DMS153 (cell line): ENCODE data around the gene OR52R1.
A peak's percentile ranks its signal among the peaks of the same experiment; 100 is the strongest.
"Not testable (repeated sequence)": the region's sequence is repeated elsewhere in the genome, so short reads cannot be mapped to it uniquely, and the experiment has no call there.

Source experiments
- DNase-seq: peaks from one replicate; lab custom pipeline; 2025; lab: John Stamatoyannopoulos, UW

The OR52R1 gene

DNA sequence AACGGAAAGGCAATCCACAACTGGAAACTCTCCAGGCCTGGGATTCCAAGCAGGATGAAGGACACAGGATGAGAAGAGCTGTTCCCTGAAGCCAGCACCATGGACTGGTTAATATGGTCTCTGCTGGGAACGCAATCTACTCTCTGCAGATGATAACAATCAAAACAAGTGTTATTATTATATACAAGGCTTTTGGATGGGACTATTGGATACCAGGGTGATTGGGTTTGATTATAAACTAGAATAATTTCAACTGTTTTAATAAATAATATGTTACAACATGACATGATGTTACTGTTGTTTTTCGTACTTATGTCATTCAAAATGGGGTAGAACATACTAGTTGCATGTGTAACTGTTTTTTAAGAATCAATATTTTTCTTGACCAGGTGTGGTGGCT lies at the start of gene OR52R1:
TSS of gene OR52R1 (minus strand) at position 101 of the 400 bp plus-strand sequence. CDS start at position 101, 0 bp downstream.
- no peak for DNase-seq

GRCh38 chr11:4851033-4851432 lies 46.9 kb upstream of the OR52R1 start:
- no peak for DNase-seq

GRCh38 chr11:4848908-4849532 lies 44.8 kb upstream of the OR52R1 start, which contains the start of gene OR51S1:
TSS of gene OR51S1 (minus strand) at chr11:4849208. CDS start at chr11:4849208, 0 bp downstream.
- no peak for DNase-seq

DNA sequence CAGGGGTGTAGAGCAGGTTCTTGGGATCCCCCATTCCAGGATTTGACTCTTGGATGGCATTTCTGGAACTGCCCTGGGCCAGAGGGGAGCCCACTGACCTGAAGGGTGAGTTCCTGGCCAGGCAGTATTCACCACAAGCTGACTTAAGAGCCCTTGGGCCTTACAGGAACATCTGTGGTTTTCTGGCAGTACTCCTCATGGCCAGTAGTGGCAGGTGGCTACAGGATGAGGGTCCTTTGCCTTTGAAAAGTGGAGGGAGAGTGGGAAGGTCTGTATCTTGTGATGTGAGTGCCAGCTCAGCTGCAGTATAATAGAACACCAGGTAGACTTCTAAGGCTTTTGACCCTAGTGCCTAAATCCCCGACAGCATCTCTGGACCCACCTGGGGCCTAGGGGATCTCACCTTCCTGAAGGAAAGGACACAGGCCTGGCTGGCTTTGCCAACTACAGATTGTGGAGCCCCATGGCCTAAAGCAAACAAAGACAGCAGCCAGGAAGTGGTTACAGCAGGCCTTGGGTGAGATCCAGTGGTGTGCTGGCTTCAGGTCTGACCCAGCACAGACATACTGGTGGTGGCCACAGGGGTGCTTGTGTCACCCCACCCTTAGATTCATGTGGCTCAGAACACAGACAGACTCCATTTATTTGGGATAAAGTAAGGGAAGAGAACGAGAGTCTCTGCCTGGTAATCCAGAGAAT lies 35.8 kb upstream of the OR52R1 start:
- no peak for DNase-seq

DNA sequence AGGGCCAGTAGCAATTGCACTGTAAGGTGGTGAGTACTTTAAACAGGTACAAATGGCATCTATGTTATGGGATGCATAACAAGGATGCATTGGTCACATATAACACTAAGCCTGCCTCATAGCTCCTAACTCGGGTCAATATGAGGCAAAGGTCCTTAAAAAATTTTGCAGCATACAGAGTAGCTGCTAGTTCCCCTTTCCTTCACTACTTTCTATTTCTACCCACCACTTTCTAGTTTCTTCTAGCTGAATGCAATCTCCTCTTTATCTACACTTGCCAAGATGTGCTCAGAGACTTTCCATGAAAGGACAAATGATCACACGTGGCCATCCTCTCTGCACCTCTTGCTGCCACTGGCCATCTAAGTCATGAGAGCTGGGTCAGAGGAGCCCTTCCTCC lies 26.7 kb upstream of the OR52R1 start:
- DNase-seq: no peak

DNA sequence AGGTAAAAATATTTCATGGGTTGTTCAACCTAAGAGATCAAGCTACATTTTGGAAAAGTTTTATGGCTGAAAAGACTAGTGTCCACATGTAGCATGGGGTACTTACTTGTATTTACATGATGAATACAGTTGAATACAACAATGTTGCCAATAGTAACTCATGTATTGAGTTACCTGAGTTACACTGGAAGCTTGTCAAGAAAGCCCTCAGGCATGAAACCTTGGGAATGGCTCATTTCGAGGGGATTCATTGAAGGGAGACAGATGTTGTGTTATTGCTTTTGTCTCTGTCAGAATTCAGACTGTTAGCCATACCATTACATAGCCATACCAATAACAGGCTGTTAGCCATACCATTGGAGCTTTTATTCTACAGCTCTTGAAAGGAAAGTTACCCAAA lies 26.2 kb upstream of the OR52R1 start:
- DNase-seq: no peak

GRCh38 chr11:4826425-4826824 lies 22.2 kb upstream of the OR52R1 start:
- DNase-seq: peak; percentile 71

GRCh38 chr11:4825132-4825531 lies 21.0 kb upstream of the OR52R1 start:
- no peak for DNase-seq

- DNase-seq: no peak
Observed at GRCh38 chr11:4821021-4821420, 16.8 kb upstream of the OR52R1 start, which contains the start of gene OR51F2. TSS of gene OR51F2 (plus strand) at chr11:4821321. CDS start at chr11:4821422, 101 bp downstream.

GRCh38 chr11:4809246-4809645 lies 5.1 kb upstream of the OR52R1 start:
- no peak for DNase-seq

DNA sequence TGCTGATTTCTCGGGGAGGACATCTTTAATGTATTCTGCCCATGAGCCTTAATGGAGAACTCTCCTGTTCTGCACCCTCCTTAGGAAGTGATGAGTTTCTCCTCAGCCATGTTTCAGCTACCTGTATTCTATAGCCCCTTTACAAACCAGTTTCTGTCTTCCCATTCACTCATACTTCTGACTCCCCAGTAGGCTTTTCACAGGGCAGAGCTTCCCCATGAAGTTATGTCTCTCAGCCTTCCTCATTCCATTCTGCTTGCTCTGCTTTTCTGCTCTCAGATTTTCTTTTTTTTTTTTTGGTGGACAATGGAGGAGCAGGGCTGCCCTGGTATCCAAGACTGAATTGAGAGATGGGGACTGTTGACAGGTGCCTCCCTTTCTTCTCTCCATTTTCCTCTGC lies 4.3 kb upstream of the OR52R1 start:
- DNase-seq: no peak

DNA sequence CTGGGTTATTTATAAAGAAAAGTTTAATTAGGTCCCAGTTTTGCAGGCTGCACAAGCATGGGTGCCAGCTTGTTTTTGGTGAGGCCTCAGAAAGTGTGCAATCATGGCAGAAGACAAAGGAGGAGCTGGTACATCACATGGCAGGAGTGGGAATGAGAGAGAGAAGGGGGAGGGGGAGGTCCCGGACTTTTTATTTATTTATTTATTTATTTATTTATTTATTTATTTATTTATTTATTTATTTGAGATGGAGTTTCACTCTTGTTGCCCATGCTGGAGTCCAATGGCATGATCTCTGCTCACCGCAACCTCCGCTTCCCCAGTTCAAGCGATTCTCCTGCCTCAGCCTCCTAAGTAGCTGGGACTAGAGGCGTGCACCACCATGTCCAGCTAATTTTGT lies 2.9 kb downstream of the OR52R1 start:
- DNase-seq: not testable (repeated sequence)

DNA sequence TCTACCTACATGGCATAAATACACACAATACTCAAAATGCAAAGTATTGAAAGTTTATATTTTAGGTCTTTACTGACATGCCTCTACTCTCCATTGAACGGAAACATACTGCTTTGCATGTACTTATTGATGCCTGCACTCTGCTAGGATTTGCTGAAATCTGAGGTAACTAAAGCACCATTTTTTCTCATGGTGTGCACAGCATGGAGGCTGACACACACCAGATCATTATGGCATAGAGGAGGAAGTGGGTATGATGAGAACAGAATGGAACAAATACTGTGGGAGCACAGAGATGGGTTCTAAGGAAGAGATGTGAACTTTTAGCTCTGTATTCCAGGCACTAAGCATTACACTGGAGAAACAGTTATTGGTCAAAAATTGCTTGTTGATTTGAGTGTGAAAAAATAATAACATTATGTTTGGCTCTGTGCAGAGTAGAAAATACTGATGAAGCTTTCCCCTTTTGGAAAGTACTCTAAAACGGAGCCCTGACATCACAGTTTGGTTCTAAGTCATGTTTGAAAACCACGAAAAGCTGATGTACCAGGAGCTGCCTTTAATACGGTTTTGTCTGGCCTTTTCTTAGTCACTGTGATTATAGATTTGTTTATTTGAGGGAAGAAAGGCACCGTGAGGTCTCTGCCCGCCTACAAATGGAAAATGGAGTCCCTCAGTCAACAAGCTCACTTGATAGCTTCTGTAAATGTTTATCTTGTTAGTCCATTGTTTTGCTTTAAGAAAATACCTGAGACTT lies 5.6 kb downstream of the OR52R1 start:
- no peak for DNase-seq

DNA sequence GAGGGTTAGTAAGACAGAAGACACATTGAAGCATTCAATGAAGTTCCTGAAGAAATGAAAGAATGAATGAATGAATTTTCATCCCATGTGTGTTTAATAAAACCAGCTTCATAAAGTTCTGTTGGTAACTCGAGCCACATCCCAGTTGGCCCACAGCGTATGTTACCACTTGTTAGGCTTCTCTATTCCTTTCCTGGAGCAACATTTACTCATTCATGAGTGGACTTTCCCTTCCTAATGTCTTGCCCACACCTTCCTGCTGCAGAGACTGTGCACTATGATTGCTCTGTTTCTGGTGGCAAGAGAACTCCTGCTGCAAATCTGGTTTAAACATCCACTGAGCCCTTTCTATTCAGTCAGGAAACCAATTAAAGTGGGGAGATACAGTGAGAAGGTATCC lies 7.0 kb downstream of the OR52R1 start:
- DNase-seq: no peak

GRCh38 chr11:4782454-4782853 lies 21.7 kb downstream of the OR52R1 start:
- no peak for DNase-seq

DNA sequence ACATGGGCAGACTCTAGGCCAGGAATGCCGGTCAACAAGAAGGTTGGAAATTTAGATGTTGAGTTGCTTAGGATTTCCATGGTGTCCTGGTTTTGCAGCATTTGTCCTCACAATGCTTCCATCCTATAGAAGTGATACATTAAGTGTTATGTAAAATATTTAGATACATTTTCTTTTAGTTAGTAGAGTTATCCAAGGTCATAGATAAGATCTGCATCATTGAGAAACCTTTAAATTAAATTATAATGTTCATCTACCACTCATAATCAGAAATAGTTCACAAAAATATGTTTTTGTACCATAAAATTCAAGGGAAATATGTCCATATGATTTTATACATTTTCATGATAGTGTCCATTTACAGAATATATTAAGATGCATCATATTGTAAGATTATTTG lies 34.3 kb downstream of the OR52R1 start, which contains the start of gene OR51F1:
TSS of gene OR51F1 (minus strand) at position 101 of the 400 bp plus-strand sequence. CDS start at position 101, 0 bp downstream.
- no peak for DNase-seq

- DNase-seq: no peak
Observed at GRCh38 chr11:4768094-4768493, 36.1 kb downstream of the OR52R1 start.

GRCh38 chr11:4766420-4767043 lies 37.6 kb downstream of the OR52R1 start:
- no peak for DNase-seq

- no peak for DNase-seq
Observed at GRCh38 chr11:4763096-4763495, 41.1 kb downstream of the OR52R1 start.
